Suppressor macrophage treated with lipopolysaccharide for 1 hour (primary cell): ENCODE measurements around the gene ARHGAP19.
"Not testable (repeated sequence)": the region's sequence is repeated elsewhere in the genome, so short reads cannot be mapped to it uniquely, and the experiment has no call there.

ENCODE experiments used
- DNase-seq, 3 donors: peaks; one replicate each; pipeline ENCODE4 v3.0.0-alpha.2; 2020 to 2022

The ARHGAP19 gene

DNA sequence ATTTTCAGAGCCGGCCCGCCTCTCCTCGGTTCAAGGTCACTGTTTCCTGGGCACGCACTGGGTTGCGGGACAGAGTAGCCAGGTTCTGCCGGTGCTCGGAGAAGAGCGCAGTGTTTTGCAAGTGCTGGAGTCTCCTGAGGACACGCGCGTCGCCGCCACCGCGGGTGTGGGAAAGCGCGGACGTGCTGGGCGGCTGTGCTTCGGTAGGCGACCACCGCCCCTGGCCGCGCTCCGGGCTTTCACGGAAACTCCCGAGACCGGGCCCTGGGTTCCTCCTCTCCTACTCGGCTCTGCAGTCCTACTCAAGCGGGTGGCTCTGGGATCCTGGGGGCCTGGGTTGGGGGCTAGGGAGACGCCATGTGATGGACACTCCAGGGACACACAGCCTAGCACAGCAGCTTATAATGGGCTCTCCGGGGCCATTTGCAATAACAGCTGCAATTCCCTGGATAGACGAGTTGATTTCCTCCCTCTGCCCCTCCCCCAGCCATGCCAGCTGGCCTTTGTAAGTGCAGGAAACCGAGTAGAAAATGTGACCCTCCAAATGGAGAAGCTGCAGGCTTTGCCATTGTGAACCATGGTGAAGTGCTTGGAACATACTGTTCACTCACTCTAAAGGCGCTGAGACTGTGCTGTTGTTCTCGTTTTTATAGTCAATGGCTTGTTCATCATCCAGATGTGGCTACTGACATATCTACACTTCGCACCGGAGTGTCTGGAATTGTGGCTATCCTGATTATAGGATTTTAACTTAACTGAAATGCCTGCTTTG, 28.8 kb upstream of the ARHGAP19 start:
- DNase-seq, result peak; percentile 65 to 73 (median 66)

DNA sequence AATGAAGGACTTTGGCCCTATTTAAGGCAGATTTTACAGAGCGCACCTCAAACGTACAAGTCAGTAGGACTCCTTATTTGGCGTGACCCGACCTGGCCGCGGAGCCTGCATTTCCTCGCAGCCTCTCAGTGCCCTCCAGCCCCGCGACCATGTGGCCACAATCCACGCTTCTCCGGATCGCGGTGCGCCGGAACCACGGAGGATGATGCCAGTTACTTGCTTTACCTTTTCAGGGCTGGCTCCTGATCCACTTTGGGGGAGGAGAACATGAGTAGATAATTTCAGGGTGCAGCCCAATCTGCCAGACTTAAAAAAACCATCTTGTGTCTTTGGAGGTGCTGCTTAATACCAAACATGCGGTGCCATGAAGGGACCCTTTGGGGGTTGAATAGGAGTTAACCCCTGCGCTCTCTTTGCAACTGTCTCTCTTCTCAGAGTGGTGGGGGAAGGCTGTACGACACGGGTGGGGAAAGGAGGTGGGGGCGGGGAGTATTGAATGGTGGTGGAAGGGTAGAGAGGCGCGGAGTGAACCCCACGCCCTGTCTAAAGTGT, 28.1 kb upstream of the ARHGAP19 start:
- no peak for DNase-seq

DNA sequence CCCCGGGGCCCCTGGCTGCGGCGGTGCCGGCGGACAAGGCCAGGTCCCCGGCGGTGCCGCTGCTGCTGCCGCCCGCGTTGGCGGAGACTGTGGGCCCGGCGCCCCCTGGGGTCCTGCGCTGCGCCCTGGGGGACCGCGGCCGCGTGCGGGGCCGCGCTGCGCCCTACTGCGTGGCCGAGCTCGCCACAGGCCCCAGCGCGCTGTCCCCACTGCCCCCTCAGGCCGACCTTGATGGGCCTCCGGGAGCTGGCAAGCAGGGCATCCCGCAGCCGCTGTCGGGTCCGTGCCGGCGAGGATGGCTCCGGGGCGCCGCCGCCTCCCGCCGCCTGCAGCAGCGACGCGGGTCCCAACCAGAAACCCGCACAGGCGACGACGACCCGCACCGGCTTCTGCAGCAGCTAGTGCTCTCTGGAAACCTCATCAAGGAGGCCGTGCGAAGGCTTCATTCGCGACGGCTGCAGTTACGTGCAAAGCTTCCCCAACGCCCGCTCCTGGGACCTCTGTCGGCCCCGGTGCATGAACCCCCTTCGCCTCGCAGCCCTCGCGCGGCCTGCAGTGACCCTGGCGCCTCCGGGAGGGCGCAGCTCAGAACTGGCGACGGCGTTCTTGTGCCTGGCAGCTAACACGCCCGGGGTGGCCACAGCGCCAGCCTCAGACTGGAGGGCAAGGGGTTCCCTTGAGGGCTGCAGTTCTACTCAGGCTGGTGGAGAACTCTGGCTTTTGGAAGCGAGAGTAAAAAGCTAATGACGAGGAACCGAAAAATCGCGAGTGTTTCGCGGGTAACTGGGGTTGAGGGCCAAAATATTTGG, 27.4 kb upstream of the ARHGAP19 start:
- peak; percentile 61 to 80 (median 70) for DNase-seq

DNA sequence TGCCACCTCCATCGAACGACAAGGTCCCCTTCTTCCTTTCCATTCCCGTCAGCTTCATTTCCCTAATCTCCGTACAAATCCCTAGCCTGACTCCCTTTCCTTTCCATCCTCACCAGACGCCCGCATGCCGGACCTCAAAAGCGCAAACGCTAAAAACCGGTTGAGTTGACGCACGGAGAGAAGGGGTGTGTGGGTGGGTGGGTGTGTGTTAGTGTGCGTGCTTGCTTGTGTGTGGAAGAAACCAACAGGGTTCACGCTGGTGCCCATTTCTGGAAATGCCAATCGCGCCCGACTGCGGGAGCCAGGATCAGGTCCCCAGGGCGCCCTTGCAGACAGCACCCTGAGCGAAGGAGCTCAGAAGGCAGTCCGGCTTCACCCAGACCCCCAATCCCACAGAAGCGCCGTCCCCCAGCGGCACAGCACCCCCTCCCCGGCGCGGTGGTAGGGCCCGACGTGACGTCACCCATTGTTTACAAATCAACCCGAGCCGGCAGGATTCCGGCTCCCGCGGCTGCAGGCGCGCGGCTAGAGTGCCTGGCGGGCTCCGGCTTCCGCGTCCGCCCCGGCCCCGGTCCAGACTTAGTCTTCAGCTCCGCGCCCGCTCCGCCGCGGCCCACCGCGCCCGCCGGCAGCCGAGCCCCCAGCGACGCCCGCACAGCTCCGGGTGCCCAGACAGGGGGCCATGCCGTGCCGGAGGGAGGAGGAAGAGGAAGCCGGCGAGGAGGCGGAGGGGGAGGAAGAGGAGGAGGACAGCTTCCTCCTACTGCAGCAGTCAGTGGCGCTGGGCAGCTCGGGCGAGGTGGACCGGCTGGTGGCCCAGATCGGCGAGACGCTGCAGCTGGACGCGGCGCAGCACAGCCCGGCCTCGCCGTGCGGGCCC, 26.6 kb upstream of the ARHGAP19 start, which contains the start of gene FRAT1:
TSS of gene FRAT1 (plus strand) at position 500 of the 880 bp plus-strand sequence. CDS start at position 683, 183 bp downstream.
- peak; percentile 90 to 97 (median 93) for DNase-seq

DNA sequence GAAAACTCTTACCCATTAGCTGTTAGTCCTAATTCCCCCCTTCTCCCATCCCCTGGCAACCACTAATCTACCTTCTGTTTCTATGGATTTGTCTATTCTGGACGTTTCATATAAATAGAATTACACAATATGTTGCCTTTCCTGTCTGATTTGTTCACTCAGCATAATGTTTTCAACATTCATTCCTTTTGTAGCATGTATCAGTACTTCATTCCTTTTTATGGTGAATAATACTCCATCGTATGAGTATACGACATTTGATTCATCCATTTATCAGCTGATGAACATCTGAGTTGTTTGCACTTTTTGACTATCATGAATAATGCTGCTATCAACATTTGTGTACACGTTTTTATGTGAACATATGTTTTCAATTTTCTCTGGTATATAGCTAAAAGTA, 22.2 kb upstream of the ARHGAP19 start:
- peak in 2 of 3 donors; percentile 35 for DNase-seq

DNA sequence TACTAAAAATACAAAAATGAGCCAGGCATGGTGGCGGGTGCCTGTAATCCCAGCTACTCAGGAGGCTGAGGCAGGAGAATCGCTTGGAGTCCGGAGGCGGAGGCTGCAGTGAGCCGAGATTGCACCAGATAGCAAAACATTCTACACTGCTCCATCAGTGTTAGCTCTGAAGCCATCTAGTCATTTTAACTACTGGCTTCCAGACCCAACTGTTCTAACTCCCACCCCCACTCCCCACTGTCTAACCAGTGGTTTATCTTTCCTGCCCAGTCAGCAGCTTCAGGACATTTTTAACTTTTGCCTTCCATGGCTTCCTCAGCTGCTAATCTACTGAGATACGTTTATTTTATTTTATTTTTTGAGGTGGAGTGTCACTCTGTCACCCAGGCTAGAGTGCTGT, 20.5 kb upstream of the ARHGAP19 start:
- DNase-seq, result no peak

DNA sequence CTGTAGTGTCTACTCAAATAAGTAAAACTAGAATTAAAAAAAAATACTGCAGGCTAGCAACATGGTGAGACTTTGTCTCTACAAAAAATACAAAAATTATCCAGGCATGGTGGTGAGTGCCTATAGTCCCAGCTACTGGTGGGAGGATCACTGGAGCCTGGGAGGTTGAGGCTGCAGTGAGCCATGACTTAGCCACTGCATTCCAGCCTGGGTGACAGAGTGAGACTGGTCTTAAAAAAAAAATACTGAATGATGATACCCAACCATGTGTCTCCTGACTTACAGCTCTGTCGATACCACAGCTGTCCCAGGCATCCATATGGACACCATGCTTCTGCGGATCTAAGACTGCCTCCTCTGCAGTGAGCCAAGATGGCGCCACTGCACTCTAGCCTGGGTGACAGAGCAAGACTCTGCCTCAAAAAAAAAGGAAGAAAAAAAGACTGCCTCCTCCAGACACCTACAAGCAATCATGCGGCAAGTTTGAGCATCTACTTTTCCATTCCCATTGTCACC, 18.7 kb upstream of the ARHGAP19 start:
- DNase-seq, result peak in 1 of 3 donors; percentile 22

DNA sequence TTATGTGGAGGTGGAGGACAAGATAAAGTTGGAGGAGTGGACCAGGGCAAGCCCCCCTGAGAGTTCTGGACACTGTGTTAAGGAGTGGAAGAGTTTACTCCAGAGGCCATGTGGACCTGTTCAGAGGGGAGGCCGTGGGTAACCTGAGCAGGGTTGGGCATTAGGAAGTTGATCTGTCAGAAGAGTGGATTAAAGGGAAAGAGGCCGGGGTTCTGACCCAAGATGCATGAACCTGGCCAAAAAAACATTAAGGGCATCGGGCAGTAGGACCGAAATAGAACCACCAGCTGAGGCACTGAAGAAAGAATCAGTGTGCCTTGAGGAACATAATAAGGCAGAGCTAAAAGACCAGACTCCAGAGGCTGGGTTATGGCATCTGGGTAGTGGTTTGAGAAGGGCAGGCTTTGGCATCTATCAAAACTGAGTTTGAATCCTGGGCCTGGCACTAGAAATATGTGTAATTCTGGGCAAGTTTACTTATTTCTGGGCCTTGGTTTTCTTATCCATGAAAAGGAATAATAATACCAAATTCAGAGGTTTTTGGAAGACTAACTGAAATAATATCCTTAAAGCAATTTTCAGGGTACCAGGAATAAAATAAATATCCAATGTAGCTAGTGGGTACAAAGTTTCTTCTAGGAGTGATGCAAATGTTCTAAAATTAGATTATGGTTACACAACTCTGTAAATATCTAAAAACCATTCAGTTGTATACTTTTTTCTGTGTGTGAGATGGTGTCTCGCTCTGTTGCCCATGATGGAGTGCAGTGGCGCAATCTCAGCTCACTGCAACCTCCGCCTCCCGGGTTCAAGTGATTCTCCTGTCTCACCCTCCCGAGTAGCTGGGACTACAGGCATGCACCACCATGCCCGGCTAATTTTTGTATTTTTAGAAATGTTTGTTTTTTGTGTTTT, 15.7 kb upstream of the ARHGAP19 start:
- DNase-seq, result no peak

DNA sequence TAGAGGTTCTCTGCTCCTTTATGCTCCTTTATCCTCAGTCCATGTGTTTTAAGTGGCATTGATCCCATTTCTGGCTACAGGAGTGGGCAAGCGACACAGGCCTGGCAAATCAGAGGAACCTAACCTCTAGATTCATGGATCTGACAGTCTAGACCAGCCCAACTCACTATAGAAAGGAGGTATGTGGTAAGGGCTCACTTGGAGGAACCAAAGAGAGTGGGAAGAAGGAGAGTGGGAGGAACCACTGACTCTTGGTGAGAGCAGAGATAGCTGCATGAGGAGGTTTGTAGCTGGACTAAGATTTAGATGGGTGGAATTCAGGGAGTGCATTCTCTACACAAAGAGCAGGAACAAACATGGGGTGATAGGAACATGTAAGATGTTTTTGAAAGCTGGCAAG, 15.0 kb upstream of the ARHGAP19 start:
- peak; percentile 60 to 68 (median 67) for DNase-seq

DNA sequence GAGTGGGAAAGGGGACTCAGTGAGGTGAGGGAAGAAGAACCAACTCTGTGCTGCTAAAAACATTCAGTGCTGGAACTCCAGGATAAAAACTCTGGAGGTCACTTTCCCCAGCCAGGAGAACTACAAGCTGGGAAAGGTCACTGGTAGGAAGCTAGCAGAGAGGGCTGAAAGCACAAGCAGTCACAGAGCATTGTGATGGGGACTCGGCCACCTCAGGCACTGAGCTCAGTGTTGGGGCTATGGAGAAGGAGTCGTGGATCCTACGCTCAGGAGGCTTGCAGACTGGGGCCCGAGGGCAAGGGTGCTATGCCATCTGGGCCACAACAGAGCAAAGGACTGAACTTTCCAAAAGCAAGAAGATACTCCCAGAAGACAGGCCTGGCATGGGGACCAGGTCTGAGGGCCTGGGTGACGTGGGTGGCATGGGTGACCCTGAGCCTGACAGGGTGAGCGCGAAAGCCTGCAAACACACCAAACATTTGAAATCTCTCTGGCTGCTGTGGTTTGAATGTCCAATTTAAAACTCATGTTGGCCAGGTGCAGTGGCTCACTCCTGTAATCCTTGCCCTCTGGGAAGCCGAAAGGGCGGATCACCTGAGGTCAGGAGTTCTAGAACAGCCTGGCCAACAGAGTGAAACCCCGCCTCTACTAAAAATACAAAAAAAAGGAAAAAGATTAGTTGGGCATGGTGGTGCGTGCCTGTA, 9.8 kb upstream of the ARHGAP19 start:
- no peak for DNase-seq

DNA sequence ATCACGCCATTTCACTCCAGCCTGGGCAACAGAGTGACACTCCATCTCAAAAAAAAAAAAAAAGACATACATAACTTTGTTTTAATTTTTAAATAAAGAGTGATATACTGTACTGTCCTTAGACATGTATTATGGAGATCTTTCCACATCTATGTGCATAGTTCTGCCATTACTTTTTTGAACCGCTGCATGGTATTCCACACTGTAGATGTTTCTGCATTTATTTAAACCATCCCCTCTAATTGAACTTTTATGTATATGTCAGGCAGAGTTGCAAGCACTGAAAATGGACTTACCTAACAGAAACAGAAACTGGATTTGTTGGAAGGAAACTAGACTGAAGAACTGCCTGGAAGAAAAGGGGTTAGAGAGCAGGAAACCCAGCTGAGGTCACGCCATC, 8.5 kb upstream of the ARHGAP19 start:
- no peak for DNase-seq

DNA sequence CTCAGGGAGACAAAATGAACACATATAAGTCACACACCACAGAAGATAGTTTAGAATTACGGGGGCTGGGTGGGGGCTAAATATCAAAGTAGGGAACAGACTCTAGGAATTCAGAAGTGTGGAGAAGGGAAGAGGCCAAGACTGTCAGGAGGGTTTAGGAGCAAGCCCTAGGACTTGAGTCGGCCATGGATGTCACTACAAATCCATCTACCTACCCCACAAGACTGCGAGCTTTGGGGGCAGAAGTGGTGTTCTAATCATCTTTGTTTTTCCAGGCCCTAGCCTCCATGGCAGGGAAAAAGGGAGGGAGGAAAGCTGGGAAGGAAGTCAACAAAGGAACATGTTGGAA, 5.8 kb upstream of the ARHGAP19 start:
- DNase-seq, result no peak

DNA sequence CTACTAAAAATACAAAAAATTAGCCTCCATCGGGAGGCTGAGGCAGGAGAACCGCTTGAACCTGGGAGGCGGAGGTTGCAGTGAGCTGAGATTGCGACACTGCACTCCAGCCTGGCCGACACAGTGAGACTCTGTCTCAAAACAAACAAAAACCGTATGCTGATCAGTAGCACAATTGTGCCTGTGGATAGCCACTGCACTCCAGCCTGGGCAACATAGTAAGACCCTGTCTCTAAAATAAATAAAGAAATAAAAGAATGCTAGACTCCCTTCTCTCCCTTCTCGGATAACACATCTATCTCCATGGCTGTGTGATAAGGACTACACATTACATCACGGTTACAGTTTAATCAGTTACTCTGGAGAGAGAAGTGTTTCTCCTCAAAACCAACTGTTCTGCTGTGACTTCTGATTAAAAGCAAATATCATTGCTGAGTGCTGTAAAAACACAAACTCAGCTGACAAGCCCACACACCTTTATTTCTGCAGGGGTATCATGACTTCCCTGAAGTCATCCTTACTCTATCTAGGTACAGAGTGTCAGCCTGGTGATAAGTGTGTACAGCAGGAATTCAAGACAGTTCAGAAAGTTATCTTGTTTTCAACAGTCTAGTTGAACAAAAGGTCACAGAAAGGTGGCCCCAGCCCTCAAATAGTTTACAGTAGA, 5.3 kb upstream of the ARHGAP19 start:
- no peak for DNase-seq

DNA sequence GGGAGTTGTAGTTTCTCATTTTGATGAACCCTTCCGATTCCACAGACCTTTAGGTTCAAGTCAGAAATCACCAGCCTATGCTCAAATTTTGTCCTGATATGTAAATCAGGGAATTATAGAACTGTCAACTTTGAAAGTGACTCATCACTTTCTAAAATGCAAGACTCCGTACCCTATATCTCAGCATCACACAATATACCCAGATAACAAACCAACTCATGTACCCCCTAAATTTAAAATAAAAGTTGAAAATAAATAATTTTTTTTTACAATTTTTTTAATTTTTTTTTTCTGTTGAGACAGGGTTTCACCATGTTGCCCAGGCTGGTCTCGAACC, 393 bp upstream of the ARHGAP19 start:
- no peak for DNase-seq

DNA sequence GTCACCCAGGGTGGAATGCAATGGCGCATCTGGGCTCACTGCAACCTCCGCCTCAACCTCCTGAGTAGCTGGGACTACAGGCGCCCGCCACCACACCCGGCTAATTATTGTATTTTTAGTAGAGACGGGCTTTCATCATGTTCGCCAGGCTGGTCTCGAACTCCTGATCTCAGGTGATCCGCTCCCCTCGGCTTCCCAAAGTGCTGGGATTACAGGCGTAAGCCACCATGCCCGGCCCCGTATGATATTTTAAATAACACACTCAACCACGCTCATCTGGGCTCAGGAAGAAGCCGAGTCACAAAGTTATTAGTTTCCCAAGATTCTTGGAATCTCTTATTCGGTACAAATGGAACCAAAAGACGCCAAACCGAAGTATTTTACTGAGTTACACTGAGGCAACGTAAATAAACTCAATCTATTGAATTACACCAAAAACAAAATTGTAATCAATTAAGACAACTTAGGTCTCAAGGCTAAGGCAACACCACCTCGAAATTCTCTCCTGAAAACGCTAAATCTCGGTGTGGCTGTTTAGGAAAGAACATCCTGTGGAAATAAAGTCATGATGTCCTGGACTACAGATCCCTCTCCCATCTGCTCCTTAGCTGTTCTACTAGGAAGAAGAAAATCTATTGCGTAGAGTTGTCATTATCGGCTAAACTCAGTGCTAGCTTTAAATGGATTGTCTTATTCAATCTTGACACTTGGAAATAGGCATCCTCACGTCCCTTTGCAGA, 910 bp downstream of the ARHGAP19 start:
- DNase-seq, result no peak

DNA sequence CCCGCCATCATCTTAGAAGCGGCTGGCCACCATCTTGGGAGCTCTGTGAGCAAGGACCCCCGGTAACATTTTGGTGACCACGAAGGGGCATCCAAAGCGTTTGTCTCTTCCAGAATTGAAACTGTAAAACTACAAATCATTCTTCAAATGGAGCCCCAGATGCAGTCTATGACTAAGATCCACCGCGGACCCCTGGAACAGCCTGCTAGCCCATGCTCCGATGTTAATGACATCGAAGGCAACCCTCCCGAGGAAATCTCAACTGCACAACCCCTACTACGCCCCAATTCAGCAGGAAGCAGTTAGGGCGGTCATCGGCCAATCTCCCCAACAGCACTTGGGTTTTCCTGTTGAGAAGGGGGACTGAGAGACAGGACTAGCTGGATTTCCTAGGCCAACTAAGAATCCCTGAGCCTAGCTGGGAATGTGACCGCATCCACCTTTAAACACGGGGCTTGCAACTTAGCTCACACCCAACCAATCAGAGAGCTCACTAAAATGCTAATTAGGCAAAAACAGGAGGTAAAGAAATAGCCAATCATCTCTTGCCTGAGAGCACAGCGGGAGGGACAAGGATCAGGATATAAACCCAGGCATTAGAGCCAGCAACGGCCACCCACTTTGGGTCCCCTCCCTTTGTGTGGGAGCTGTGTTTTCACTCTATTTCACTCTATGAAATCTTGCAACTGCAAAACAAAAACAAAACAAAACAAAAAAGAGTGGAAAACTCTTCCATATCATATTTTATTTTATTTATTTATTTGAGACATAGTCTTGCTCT, 1.7 kb downstream of the ARHGAP19 start:
- DNase-seq, result not testable (repeated sequence)

DNA sequence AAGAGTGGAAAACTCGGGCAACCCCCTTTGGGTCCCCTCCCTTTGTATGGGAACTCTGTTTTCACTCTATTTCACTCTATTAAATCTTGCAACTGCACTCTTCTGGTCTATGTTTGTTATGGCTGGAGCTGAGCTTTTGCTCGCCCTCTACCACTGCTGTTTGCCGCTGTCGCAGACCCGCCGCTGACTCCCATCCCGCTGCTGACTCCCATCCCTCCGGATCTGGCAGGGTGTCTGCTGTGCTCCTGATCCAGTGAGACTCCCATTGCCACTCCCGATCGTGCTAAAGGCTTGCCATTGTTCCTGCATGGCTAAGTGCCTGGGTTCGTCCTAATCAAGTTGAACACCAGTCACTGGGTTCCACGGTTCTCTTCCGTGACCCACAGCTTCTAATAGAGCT, 2.4 kb downstream of the ARHGAP19 start:
- not testable (repeated sequence) for DNase-seq

DNA sequence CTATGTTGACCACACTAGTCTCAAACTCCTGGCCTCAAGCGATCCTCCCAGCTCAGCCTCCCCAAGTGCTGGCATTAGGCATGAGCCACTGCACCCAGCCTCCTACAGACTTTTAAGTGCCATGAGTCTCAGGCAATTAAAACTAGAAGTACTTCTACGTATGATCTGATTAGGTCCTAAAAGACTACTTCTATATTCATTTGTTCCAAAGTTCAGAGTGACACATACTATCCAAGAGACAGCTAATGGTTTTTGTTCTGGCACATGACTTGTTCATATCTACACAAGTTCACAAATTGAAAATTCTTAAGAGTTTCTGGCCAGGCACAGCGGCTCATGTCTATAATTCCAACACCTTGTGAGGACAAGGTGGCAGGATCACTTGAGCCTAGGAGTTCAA, 11.7 kb downstream of the ARHGAP19 start:
- no peak for DNase-seq
